GM21576 (cell line): ENCODE data around the gene PTCRA.

Experiments used
- ATAC-seq: cut with Tn5 transposase; IDR thresholded peaks from one replicate; pipeline ENCODE4 v1.9.1; 2021; ENCODE audit warnings: mild to moderate bottlenecking, moderate library complexity; ENCODE audit not compliant: unreplicated experiment

Gene PTCRA

DNA sequence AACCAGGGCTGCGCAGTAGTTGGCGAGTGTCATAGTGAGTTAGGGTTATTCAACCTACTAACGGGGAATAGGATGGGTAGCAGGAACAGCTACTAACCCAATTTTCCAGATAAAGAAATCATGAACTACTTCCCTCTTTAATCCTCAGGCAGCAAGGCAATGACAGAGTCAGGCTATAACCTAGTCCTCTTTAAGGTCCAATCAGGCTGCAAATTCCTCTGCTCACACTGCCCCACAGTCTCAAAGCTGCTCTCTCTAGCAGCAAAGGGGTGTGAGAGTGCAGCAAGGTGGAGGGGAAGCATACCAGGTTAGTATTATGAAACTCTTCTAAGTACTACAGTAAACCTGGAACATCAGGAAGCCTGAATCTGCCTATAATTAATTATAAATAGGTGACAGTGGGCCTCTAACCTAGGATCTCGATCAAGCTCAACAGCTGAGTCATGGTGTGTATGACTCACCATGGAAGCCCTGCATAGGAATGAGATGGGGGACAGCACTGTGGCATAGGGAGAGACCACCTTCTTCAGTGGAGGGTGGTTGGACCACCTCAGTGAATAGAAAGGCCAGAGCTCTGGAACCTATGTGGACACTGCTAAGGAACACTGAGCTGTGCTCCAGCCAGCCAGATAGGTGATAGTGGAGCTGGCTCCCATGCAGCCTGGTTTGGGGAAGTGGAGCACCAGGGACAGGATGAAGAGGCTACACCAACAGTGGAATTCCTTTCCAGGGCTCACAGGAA is 55.2 kb downstream of the PTCRA start:
- no peak for ATAC-seq

DNA sequence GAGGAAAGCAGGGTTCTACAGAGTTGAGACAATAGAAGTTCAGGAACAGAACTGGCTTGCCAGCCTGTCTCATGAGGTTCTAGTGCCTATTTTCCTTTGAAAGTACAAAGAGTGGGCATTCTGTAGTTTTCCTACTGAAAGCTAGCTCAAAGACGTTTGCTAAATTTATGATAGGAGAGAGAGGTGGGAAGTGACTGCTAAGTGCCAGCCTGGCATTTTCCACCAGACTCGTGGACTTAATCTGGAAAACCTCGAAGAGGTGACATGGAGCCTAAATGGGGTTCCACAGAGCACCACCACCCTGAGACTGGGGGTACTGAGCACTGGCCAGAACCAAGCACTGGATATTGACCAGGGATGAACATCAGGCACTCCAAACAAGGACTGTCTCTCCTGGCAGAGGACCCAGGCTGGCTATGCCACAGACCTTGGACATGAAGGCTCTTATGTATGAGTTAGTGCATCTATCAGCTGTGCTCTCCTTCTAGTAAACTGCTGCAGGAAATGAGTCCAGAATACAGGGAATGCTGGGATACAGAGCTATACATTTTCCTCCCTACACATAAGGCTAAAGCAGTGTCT is 56.0 kb downstream of the PTCRA start:
- ATAC-seq = no peak

DNA sequence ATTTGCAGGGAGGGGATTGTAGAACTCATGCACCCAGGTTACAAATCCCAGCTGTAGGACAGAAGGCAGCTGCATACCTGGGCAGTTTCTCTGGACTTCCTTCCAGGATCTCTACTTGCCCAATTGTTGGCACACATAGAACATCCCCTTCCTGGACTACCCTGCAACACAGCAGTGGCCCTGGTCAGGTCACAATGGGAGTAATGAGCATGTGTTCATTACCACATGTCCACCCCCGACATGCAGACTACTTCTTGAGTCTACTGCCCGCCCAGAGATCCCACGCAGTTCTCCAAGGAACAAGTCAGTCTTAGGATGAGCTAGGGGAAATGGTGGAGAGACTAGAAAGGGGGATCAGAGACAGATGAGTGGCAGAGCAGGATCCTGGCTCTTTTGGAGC is 58.1 kb downstream of the PTCRA start:
- no peak for ATAC-seq

DNA sequence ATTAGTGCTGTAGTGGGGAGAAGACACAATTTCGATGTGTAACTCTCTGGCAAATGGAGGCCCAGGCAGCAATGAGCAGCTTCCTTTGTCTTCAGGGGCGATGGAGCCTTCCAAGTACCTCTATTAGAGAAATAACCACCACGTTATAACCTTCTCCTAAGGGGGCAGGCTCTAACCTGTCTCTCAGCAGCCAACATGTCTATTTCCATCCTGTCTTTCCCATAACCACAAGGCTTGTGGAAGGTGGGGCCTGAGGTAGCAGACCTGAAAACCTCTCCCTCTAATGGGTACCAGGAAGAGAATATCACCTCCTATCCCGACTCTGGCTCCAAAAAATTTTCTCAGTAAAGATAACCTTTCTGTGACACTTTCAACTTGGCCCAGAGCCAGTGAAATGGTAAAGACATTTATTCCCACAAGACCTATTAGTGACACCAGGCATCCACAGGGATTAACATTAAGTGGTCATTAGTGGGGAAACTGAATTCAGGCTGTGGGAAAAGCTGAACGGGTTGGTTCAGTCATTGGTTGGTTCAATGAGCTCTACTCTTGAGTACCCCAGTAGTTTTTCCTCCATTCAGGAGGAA is 59.2 kb downstream of the PTCRA start:
- no peak for ATAC-seq
